GM18526 (cell line): Measurements from ENCODE around the gene AP3S2.

Experiments used
- POLR2A ChIP-seq: IDR thresholded peaks from 3 replicates; pipeline ENCODE4 v1.6.1; 2011; ENCODE audit not compliant: insufficient read length; ENCODE audit errors: extremely low read depth

AP3S2 gene

GRCh38 chr15:89855948-89856347 is 37.8 kb downstream of the AP3S2 start:
- no peak for TF ChIP-seq POLR2A

- TF ChIP-seq POLR2A: no peak
Observed at GRCh38 chr15:89852342-89852995, 41.3 kb downstream of the AP3S2 start.

- no peak for TF ChIP-seq POLR2A
Observed at GRCh38 chr15:89851673-89852341, 42.0 kb downstream of the AP3S2 start.

GRCh38 chr15:89848970-89849292 is 44.9 kb downstream of the AP3S2 start:
- TF ChIP-seq POLR2A: no peak

GRCh38 chr15:89847101-89847500 is 46.7 kb downstream of the AP3S2 start:
- TF ChIP-seq POLR2A: no peak

- TF ChIP-seq POLR2A: no peak
Observed at GRCh38 chr15:89845305-89845893, 48.4 kb downstream of the AP3S2 start.

- no peak for TF ChIP-seq POLR2A
Observed at GRCh38 chr15:89841962-89842361, 51.8 kb downstream of the AP3S2 start.

- TF ChIP-seq POLR2A: no peak
Observed at GRCh38 chr15:89841306-89841705, 52.5 kb downstream of the AP3S2 start.

- no peak for TF ChIP-seq POLR2A
Observed at GRCh38 chr15:89839167-89839810, 54.5 kb downstream of the AP3S2 start.

GRCh38 chr15:89837830-89838178 is 56.0 kb downstream of the AP3S2 start:
- TF ChIP-seq POLR2A: no peak

GRCh38 chr15:89837134-89837829 is 56.5 kb downstream of the AP3S2 start:
- TF ChIP-seq POLR2A: no peak

- no peak for TF ChIP-seq POLR2A
Observed at GRCh38 chr15:89836267-89837133, 57.3 kb downstream of the AP3S2 start.

GRCh38 chr15:89835176-89835564 is 58.6 kb downstream of the AP3S2 start:
- TF ChIP-seq POLR2A: no peak

- TF ChIP-seq POLR2A: no peak
Observed at GRCh38 chr15:89833966-89834365, 59.8 kb downstream of the AP3S2 start.

GRCh38 chr15:89830639-89831038 is 63.2 kb downstream of the AP3S2 start:
- no peak for TF ChIP-seq POLR2A
